ENCODE results near the gene RPS26. TPM values are rescaled to one million over a fixed set of nuclear protein-coding genes. Genes with fewer than 3 reads are reported as not detected.

RPS26 gene
- total RNA-seq, 4 donors from 2014 or later = 104 to 1,982 (median 577) TPM

GRCh38 chr12:56079723-56080555 is 38.2 kb downstream of the RPS26 start, which contains the start of gene ERBB3:
Gene ERBB3 (plus strand): TSS chr12:56080165. CDS start chr12:56080301, 136 bp downstream.
- Histone ChIP-seq H3K4me1 (peaks cover 7 to 23% (median 20%) of the 10 kb centered on the region in 4 donors), H3K27ac (replicated peaks in 1 of 4) (peak within 1 kb of the TSS; percentile 68 to 78 (median 74)), H3K4me3 (peak within 1 kb of the TSS; percentile 59 to 66 (median 60)), H3K36me3 (no peaks in the 10 kb centered on the region), H3K9me3 (no peaks in the 10 kb centered on the region), H3K27me3 (peaks cover 0 to 32% (median 12%) of the 10 kb centered on the region in 4 donors)
- DNase-seq (ENCODE audit: extremely low spot score) = no peak
- TF ChIP-seq CTCF (IDR thresholded peaks at IDR 0.05) (peak in 1 of 3 experiments; percentile 10), POLR2A (IDR thresholded peaks at IDR 0.05; ENCODE audit: low read depth) (no peak), EP300 (IDR thresholded peaks at IDR 0.05) (no peak), POLR2AphosphoS5 (IDR thresholded peaks at IDR 0.05) (peak; percentile 9 to 67)
- WGBS = under 1% methylated on average over 21 of the region's 59 CpGs
- intact Hi-C loops (cut with DNase I) = loop anchor here (2.0 kb wide), 1 partner anchor 23 kb away; no protein-coding TSS in a partner anchor

GRCh38 chr12:56080556-56081138 is 38.9 kb downstream of the RPS26 start:
- peak overlapping the region; percentile 59 to 66 (median 60) for H3K4me3 ChIP-seq
- WGBS = 23% methylated on average over 6 of the region's 20 CpGs
- DNase-seq (ENCODE audit: extremely low spot score) = no peak
- intact Hi-C loops (cut with DNase I) = loop anchor here (2.0 kb wide), 1 partner anchor 22 kb away; no protein-coding TSS in a partner anchor
- peaks cover 7 to 23% (median 20%) of the 10 kb centered on the region in 4 donors for H3K4me1 ChIP-seq
- no peaks in the 10 kb centered on the region for H3K9me3 ChIP-seq
- H3K36me3 ChIP-seq = no peaks in the 10 kb centered on the region
- peak overlapping the region; percentile 65 to 78 (median 74) for H3K27ac ChIP-seq (replicated peaks in 1 of 4)
- peaks cover 0 to 32% (median 12%) of the 10 kb centered on the region in 4 donors for H3K27me3 ChIP-seq
- TF ChIP-seq EP300 (IDR thresholded peaks at IDR 0.05) = no peak
- TF ChIP-seq POLR2AphosphoS5 (IDR thresholded peaks at IDR 0.05) = no peak
- TF ChIP-seq POLR2A (IDR thresholded peaks at IDR 0.05; ENCODE audit: low read depth) = no peak
- TF ChIP-seq CTCF (IDR thresholded peaks at IDR 0.05) = no peak

GRCh38 chr12:56081393-56082347 is 40.0 kb downstream of the RPS26 start:
- TF ChIP-seq CTCF (IDR thresholded peaks at IDR 0.05) (no peak), POLR2AphosphoS5 (IDR thresholded peaks at IDR 0.05) (no peak), POLR2A (IDR thresholded peaks at IDR 0.05; ENCODE audit: low read depth) (no peak), EP300 (IDR thresholded peaks at IDR 0.05) (no peak)
- DNase-seq (ENCODE audit: extremely low spot score) = no peak
- Histone ChIP-seq H3K27me3 (peaks cover 0 to 32% (median 12%) of the 10 kb centered on the region in 4 donors), H3K4me3 (peak overlapping the region; percentile 59 to 66 (median 60)), H3K4me1 (peaks cover 7 to 23% (median 20%) of the 10 kb centered on the region in 4 donors), H3K9me3 (no peaks in the 10 kb centered on the region), H3K36me3 (no peaks in the 10 kb centered on the region), H3K27ac (replicated peaks in 1 of 4) (peak overlapping the region; percentile 28 to 78 (median 70))
- intact Hi-C loops (cut with DNase I) = loop anchor here (2.0 kb wide), 1 partner anchor 21 kb away; no protein-coding TSS in a partner anchor
- 77% methylated on average over 3 of the region's 6 CpGs for WGBS

- intact Hi-C loops (cut with DNase I) = no loop called here
- peak overlapping the region in 3 of 4 donors; percentile 5 to 51 (median 28) for H3K27ac ChIP-seq (replicated peaks in 1 of 4)
- no peaks in the 10 kb centered on the region for H3K9me3 ChIP-seq
- no peak for DNase-seq (ENCODE audit: extremely low spot score)
- WGBS = 65% methylated on average over 2 of the region's 2 CpGs
- H3K27me3 ChIP-seq = peaks cover 0 to 32% (median 12%) of the 10 kb centered on the region in 4 donors
- TF ChIP-seq EP300 (IDR thresholded peaks at IDR 0.05) (no peak), POLR2AphosphoS5 (IDR thresholded peaks at IDR 0.05) (no peak), POLR2A (IDR thresholded peaks at IDR 0.05; ENCODE audit: low read depth) (no peak), CTCF (IDR thresholded peaks at IDR 0.05) (no peak)
- peak overlapping the region in 1 of 4 donors; percentile 66 for H3K4me3 ChIP-seq
- no peaks in the 10 kb centered on the region for H3K36me3 ChIP-seq
- H3K4me1 ChIP-seq = peaks cover 7 to 23% (median 20%) of the 10 kb centered on the region in 4 donors
Measured at GRCh38 chr12:56082382-56082781, 40.7 kb downstream of the RPS26 start.

Measured in esophagus muscularis mucosa (tissue), 4 donors.